PC-9 (cell line): ENCODE results near the gene COA5.

ENCODE experiments used
- EZH2 ChIP-seq: fragments of 200-600 bp; sonication (generic); IDR thresholded peaks from 2 replicates; pipeline ENCODE4 v1.8.0; 2017; ENCODE audit warnings: antibody characterized with exemption, low read depth
- TF ChIP-seq, protein P1 (sequence below): fragments of 200-600 bp; sonication (generic); conservative IDR thresholded peaks from 2 replicates; pipeline ENCODE4 v1.6.1; 2017; ENCODE audit warnings: mixed run types, antibody characterized with exemption, mild to moderate bottlenecking, moderate library complexity

DNA sequence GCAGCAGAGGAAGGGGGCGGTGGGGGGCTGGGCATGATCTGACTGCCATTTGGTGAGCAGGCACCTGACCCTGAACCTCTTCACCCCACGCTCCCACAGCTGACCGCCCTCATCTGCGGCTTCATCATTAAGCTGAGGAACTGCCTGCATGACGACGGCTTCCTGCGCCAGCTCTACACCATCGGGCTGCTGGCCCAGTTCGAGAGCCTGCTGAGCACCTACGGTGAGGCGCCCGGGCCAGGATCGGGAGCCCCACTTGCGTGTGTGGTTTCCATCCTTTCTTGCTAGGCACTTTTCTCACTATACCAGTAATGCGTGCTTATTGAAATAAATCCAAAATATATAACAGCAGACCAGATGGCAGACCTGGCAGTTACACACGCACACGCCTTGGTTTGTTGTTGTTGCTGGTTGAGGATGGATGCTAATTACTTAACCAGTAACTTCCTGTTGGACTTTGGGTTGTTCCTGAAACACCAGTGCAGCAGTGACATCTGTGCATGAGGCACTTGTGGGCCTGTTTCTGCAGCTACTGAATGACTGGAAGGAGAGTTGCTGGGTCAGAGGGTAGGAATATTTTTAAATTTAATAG, 43.7 kb downstream of the COA5 start:
- TF ChIP-seq, protein P1, sequence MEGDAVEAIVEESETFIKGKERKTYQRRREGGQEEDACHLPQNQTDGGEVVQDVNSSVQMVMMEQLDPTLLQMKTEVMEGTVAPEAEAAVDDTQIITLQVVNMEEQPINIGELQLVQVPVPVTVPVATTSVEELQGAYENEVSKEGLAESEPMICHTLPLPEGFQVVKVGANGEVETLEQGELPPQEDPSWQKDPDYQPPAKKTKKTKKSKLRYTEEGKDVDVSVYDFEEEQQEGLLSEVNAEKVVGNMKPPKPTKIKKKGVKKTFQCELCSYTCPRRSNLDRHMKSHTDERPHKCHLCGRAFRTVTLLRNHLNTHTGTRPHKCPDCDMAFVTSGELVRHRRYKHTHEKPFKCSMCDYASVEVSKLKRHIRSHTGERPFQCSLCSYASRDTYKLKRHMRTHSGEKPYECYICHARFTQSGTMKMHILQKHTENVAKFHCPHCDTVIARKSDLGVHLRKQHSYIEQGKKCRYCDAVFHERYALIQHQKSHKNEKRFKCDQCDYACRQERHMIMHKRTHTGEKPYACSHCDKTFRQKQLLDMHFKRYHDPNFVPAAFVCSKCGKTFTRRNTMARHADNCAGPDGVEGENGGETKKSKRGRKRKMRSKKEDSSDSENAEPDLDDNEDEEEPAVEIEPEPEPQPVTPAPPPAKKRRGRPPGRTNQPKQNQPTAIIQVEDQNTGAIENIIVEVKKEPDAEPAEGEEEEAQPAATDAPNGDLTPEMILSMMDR: no peak
- TF ChIP-seq EZH2: no peak
